Testis (tissue), 3 donors: ENCODE results near the gene DRGX. TPM values are rescaled to one million over a fixed set of nuclear protein-coding genes. Genes with fewer than 3 reads are reported as not detected.

Experiments used
- DNase-seq: peaks from one replicate; pipeline ENCODE4 v3.0.0-alpha.2; 2019
- H3K27ac ChIP-seq, 2 donors: fragments of 200-600 bp; sonication (generic); one replicate each; pipeline ENCODE4 v1.5.1; 2019
- H3K27me3 ChIP-seq: fragments of 200-600 bp; sonication (generic); one replicate; pipeline ENCODE4 v1.5.1; 2019
- H3K36me3 ChIP-seq: fragments of 200-600 bp; sonication (generic); one replicate; pipeline ENCODE4 v1.5.1; 2017; ENCODE audit warnings: low read depth; ENCODE audit errors: missing control alignments
- H3K4me1 ChIP-seq: fragments of 200-600 bp; sonication (generic); one replicate; pipeline ENCODE4 v1.5.1; 2019
- H3K4me3 ChIP-seq, 2 donors: fragments of 200-600 bp; sonication (generic); one replicate each; pipeline ENCODE4 v1.5.1; 2017 to 2019
- H3K9me3 ChIP-seq: fragments of 200-600 bp; sonication (generic); one replicate; pipeline ENCODE4 v1.5.1; 2017
- CTCF ChIP-seq, 3 experiments: fragments of 450-650 bp in 2 of 3; fragments of 200-600 bp in 1 of 3; sonication (generic) in 1 of 3; IDR thresholded peaks; one replicate each; pipeline ENCODE4 v1.5.1; 2016 to 2019; ENCODE audit warnings: antibody characterized with exemption in 3 of 3, mild to moderate bottlenecking in 2 of 3, moderate library complexity in 1 of 3
- POLR2A ChIP-seq: fragments of 450-650 bp; IDR thresholded peaks from one replicate; pipeline ENCODE4 v1.6.1; 2017; ENCODE audit warnings: antibody characterized with exemption, mild to moderate bottlenecking, moderate library complexity
- WGBS, 2 donors: methylation state at CpG; one replicate each; pipeline ENCODE4 v1.1.5; 2018; 5-methylcytosine and 5-hydroxymethylcytosine counted together
- intact Hi-C: fragments of 100-400 bp; cut with DNase I; formaldehyde crosslinking; loops from one replicate; pipeline ENCODE4 v1.15.1; 2023; ENCODE audit warnings: low total_unique reads
- polyA plus RNA-seq: library from polyadenylated mRNA; stranded (reverse); fragments of 350-450 nt; fragmentation: Illumina TruSeq; extraction: RNeasy Lipid Tissue Mini Kit (QIAGEN cat#74804); gene quantifications from one replicate; pipeline ENCODE4 v1.2.3, GENCODE V29; 2014; ENCODE audit warnings: low read depth, low replicate concordance; ENCODE audit not compliant: insufficient read depth
- total RNA-seq, 2 donors: library from RNA; depleted of rRNA; stranded (reverse); fragments of >200 nt; gene quantifications; one replicate each; pipeline ENCODE4 v1.2.3, GENCODE V29; 2016

DRGX gene
- total and polyA plus RNA-seq, 3 donors from 2014 or later = 0.33 TPM; not detected in 2

- intact Hi-C loops = no loop called here
- Histone ChIP-seq H3K36me3 (no peaks in the 10 kb centered on the region), H3K27ac (no peak overlapping the region), H3K27me3 (no peaks in the 10 kb centered on the region), H3K9me3 (no peaks in the 10 kb centered on the region), H3K4me3 (peak overlapping the region; percentile 29 to 38), H3K4me1 (peaks cover 4% of the 10 kb centered on the region)
- TF ChIP-seq POLR2A (no peak), CTCF (IDR thresholded peaks at IDR 0.05) (no peak)
- WGBS, 2 donors = 1 to 2% methylated on average over 38 to 54 of the region's 72 CpGs
- peak; percentile 71 for DNase-seq
These were observed 2.3 kb upstream of the DRGX start for GRCh38 chr10:49398000-49398861.

- no peaks in the 10 kb centered on the region for H3K27me3 ChIP-seq
- no peaks in the 10 kb centered on the region for H3K36me3 ChIP-seq
- no peaks in the 10 kb centered on the region for H3K9me3 ChIP-seq
- WGBS, 2 donors = 1 to 4% methylated on average over 32 to 57 of the region's 61 CpGs
- H3K4me3 ChIP-seq = peak overlapping the region; percentile 29 to 38
- TF ChIP-seq POLR2A (no peak), CTCF (IDR thresholded peaks at IDR 0.05) (no peak)
- intact Hi-C loops = no loop called here
- no peak overlapping the region for H3K27ac ChIP-seq
- H3K4me1 ChIP-seq = peaks cover 4% of the 10 kb centered on the region
- peak; percentile 5 for DNase-seq
These were observed 1.4 kb upstream of the DRGX start for GRCh38 chr10:49397036-49397999.

GRCh38 chr10:49396666-49396999 lies 744 bp upstream of the DRGX start:
- H3K4me3 ChIP-seq = no peak overlapping the region
- no peaks in the 10 kb centered on the region for H3K9me3 ChIP-seq
- H3K27me3 ChIP-seq = no peaks in the 10 kb centered on the region
- DNase-seq = peak; percentile 0
- H3K36me3 ChIP-seq = no peaks in the 10 kb centered on the region
- intact Hi-C loops = no loop called here
- TF ChIP-seq CTCF (IDR thresholded peaks at IDR 0.05) (no peak), POLR2A (no peak)
- 12 to 15% methylated on average over 8 of the region's 8 CpGs for WGBS, 2 donors
- no peak overlapping the region for H3K27ac ChIP-seq
- H3K4me1 ChIP-seq = peaks cover 4% of the 10 kb centered on the region

- Histone ChIP-seq H3K9me3 (no peaks in the 10 kb centered on the region), H3K4me1 (peaks cover 4% of the 10 kb centered on the region), H3K4me3 (no peak overlapping the region), H3K27ac (no peak overlapping the region), H3K36me3 (no peaks in the 10 kb centered on the region), H3K27me3 (no peaks in the 10 kb centered on the region)
- TF ChIP-seq CTCF (IDR thresholded peaks at IDR 0.05) (no peak), POLR2A (no peak)
- intact Hi-C loops = no loop called here
- no peak for DNase-seq
- WGBS, 2 donors = 2 to 3% methylated on average over 20 to 62 of the region's 62 CpGs
These were observed 752 bp downstream of the DRGX start for GRCh38 chr10:49394933-49395740.
